HG02759 (cell line): Measurements from ENCODE around the gene MPZL3.

Experiments
- ATAC-seq: cut with Tn5 transposase; IDR thresholded peaks from one replicate; pipeline ENCODE4 v1.9.1; 2021; ENCODE audit warnings: mild to moderate bottlenecking, moderate library complexity; ENCODE audit not compliant: unreplicated experiment

MPZL3 gene

DNA sequence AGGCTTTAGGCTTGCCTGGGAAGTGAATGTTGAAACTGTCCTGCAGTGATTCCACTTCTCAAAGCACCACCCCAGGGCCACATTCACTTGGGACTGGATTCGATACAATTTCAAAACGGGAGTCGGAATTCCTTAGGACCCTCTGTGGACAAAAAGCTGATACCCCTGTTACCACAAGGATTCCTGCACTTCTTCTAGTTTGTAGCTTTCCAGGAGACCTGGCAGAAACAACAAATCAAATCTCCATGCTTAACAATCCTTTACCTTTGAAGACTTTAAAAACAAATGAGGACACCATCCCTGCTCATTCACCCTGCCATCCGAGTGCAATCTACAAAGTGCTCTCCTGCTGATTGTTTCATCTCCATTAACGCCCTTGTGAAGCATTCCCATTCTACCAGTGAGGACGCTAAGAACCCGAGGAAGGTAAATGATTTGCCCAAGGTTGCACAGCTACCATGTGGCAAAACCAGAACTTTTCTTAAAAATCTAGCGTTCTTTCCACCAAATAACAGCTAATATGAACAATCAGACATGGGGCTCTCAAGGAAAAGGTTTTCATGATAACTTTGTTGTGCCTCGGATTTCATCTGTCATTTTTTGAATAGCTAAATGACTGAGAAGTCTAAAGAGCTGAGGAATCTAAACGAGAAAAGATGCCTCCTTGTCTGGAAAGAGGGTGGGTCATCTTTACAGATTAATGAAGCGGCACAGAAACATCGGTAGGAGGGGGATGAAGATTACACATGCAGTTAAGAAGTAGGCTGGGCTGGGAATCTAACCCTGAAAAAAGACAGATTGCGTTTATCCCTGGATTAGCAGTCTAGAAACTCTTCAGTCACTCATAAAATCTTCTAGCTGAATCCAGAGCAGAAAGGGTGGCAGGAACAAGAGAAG is 12.7 kb upstream of the MPZL3 start:
- no peak for ATAC-seq

- no peak for ATAC-seq
These were observed 11.8 kb upstream of the MPZL3 start, which contains the start of gene MPZL2 for GRCh38 chr11:118263695-118264568. TSS of gene MPZL2 (minus strand) at chr11:118264297. CDS start at chr11:118264153, 144 bp downstream.

- no peak for ATAC-seq
These were observed 10.9 kb upstream of the MPZL3 start for GRCh38 chr11:118263112-118263511.

GRCh38 chr11:118260353-118260752 is 8.2 kb upstream of the MPZL3 start:
- no peak for ATAC-seq

- ATAC-seq: no peak
These were observed 7.0 kb upstream of the MPZL3 start for GRCh38 chr11:118259138-118259537.

- no peak for ATAC-seq
These were observed 6.2 kb upstream of the MPZL3 start for GRCh38 chr11:118258410-118258809.

- peak; percentile 15 for ATAC-seq
These were observed 523 bp upstream of the MPZL3 start for GRCh38 chr11:118252688-118253087.

- no peak for ATAC-seq
These were observed 5.1 kb downstream of the MPZL3 start for GRCh38 chr11:118247041-118247440.

DNA sequence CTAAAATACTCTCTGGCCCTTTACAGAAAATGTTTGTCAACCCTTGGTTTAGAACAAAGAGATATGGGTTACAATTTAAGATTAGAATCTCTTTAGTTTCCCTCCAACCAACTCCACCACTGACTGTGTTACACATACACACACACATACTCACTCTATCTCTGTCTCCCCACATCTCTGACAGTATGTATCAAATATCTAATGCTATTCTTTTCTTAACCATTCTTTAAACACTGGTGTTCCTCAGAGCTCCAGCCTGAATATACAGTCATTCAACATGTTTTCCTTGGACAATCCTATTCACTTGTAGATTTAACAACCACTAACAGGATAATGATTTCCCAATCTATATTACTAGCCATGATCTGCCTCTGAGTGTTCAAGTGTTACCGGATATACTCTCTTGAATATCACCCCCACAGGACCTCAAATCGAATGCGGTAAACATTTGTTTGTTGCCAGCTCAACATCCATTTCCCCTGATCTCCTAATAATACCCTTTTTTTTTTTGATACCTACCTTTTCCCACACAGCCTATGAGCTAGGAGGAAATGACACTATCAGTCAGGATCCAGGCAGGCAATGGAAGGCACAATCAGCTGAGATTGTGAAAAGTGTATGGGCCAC is 6.1 kb downstream of the MPZL3 start:
- ATAC-seq: no peak

GRCh38 chr11:118243993-118244762 is 8.0 kb downstream of the MPZL3 start:
- ATAC-seq: no peak

- no peak for ATAC-seq
These were observed 9.0 kb downstream of the MPZL3 start for GRCh38 chr11:118243161-118243560.

- ATAC-seq: peak; percentile 19
These were observed 10.4 kb downstream of the MPZL3 start for GRCh38 chr11:118241764-118242098.

- peak; percentile 92 for ATAC-seq
These were observed 11.0 kb downstream of the MPZL3 start for GRCh38 chr11:118240999-118241763.

GRCh38 chr11:118239509-118240205 is 12.5 kb downstream of the MPZL3 start:
- no peak for ATAC-seq

GRCh38 chr11:118238929-118239328 is 13.2 kb downstream of the MPZL3 start:
- ATAC-seq: no peak

DNA sequence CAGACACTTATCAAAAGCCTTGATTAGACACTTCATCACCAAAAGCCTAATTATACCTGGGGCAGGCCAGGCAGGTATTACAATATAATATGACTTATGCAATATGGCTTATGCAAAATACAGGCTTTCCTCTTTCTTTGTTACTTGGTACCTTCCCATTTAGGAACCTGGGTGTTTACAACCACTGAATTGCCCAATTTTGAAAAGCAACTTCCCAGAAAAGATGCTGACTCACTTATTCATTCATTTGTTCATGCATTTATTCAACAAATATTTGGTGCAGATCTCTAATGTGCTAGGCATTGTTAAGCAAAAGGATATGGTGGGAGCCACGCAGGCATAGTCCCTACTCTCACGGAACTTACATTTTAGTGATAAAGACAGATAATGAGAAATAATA is 13.7 kb downstream of the MPZL3 start:
- ATAC-seq: no peak

- no peak for ATAC-seq
These were observed 16.0 kb downstream of the MPZL3 start for GRCh38 chr11:118236170-118236569.

GRCh38 chr11:118234833-118235232 is 17.3 kb downstream of the MPZL3 start:
- no peak for ATAC-seq

GRCh38 chr11:118233850-118234249 is 18.3 kb downstream of the MPZL3 start:
- ATAC-seq: no peak
